Suppressor macrophage treated with lipopolysaccharide for 4 hours (primary cell): Measurements from ENCODE around the gene KRT6B.
A peak's percentile ranks its signal among the peaks of the same experiment; 100 is the strongest.
"Not testable (repeated sequence)": the region's sequence is repeated elsewhere in the genome, so short reads cannot be mapped to it uniquely, and the experiment has no call there.

Experiments used
- DNase-seq: peaks from one replicate; pipeline ENCODE4 v3.0.0-alpha.2; 2020

KRT6B gene

GRCh38 chr12:52464897-52465296 lies 13.0 kb upstream of the KRT6B start:
- no peak for DNase-seq

- DNase-seq: no peak
Observed at GRCh38 chr12:52461693-52462092, 9.7 kb upstream of the KRT6B start.

GRCh38 chr12:52458861-52459260 lies 6.9 kb upstream of the KRT6B start:
- no peak for DNase-seq

GRCh38 chr12:52455821-52456220 lies 3.9 kb upstream of the KRT6B start:
- peak; percentile 19 for DNase-seq

DNA sequence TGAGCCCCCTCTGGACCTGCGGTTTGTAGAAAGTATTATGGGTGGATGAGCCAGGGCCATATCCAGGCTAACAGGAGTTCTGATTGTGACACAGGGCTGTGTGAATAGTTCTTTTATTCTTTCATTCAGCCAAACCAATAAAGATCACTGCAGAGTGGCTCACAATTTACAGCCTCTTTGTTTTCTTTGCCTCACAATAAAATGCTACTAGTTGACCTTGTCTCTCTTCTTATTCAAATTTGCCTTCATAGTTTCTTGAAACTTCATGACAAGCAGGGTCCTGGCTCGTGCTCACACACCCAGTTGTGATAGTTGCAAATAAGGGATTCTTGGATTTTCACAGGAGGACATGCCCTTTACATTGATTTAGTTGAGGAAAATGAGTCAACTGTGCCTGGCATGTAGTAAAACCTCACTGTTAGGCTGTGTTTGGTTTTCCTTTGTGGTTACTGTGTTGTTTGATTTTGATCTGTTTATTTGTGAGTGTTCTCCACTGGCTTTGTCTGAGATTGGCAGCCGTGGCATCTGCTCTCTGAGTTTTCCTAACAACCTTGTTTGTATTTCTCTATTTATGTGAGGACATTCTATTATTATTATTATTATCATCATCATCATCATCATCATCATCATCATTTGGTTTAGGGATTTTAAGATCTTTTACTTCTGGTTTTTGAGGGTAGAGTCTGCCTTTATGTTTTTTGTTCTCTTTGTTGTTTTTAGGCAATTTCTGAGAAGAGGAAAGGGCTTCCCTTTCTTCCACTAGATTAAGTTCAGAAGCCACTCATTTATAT lies 2.7 kb upstream of the KRT6B start:
- DNase-seq: no peak

- peak; percentile 43 for DNase-seq
Observed at GRCh38 chr12:52448228-52448627, 3.7 kb downstream of the KRT6B start.

GRCh38 chr12:52447196-52447595 lies 4.8 kb downstream of the KRT6B start:
- not testable (repeated sequence) for DNase-seq

- DNase-seq: no peak
Observed at GRCh38 chr12:52446367-52447045, 5.4 kb downstream of the KRT6B start.

GRCh38 chr12:52445876-52446275 lies 6.1 kb downstream of the KRT6B start:
- DNase-seq: no peak

GRCh38 chr12:52444647-52445595 lies 7.0 kb downstream of the KRT6B start:
- no peak for DNase-seq

DNA sequence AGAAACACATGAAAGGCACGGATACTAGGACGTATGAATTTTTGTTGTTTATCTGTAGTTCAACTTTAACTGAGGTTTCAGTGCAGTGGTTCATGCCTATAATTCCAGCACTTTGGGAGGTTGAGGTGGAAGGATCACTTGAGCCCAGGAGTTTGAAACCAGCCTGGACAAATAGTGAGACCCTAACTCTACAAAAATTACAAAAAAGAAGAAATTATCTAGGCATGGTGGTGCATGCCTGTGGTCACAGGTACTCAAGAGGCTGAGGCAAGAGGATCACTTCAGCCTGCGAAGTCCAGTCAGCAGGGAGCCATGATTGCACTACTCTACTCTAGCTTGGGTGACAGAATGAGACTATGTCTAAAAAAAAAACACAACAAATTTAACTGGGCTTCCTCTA lies 8.0 kb downstream of the KRT6B start:
- DNase-seq: no peak

GRCh38 chr12:52442600-52443061 lies 9.3 kb downstream of the KRT6B start:
- DNase-seq: no peak

GRCh38 chr12:52441320-52441911 lies 10.5 kb downstream of the KRT6B start:
- DNase-seq: no peak

DNA sequence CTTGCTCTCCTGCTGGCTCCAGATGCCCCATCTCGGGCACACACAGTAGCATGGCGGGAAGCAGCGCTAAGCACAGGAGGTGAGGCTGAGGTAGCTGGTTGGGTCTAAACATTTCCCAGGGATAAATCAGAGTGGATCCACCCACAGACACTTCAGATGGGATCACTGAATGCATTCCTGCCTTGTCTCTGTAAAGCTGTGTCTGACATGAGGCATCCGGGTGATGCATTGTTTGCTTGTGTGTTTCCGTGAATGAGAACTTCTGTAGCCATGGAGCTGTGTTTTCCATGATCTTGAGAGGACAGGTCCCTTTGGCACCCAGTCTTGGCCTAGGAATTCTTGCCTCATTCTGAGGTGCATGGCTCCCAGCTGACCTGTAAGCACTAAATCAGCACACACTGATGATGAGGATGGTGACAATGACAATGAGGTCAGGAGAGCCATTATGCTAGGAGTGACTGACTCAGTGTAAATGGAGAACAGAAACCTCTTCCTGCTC lies 11.1 kb downstream of the KRT6B start:
- peak; percentile 32 for DNase-seq

GRCh38 chr12:52439845-52440244 lies 12.1 kb downstream of the KRT6B start:
- DNase-seq: no peak

GRCh38 chr12:52439420-52439819 lies 12.5 kb downstream of the KRT6B start:
- DNase-seq: no peak

DNA sequence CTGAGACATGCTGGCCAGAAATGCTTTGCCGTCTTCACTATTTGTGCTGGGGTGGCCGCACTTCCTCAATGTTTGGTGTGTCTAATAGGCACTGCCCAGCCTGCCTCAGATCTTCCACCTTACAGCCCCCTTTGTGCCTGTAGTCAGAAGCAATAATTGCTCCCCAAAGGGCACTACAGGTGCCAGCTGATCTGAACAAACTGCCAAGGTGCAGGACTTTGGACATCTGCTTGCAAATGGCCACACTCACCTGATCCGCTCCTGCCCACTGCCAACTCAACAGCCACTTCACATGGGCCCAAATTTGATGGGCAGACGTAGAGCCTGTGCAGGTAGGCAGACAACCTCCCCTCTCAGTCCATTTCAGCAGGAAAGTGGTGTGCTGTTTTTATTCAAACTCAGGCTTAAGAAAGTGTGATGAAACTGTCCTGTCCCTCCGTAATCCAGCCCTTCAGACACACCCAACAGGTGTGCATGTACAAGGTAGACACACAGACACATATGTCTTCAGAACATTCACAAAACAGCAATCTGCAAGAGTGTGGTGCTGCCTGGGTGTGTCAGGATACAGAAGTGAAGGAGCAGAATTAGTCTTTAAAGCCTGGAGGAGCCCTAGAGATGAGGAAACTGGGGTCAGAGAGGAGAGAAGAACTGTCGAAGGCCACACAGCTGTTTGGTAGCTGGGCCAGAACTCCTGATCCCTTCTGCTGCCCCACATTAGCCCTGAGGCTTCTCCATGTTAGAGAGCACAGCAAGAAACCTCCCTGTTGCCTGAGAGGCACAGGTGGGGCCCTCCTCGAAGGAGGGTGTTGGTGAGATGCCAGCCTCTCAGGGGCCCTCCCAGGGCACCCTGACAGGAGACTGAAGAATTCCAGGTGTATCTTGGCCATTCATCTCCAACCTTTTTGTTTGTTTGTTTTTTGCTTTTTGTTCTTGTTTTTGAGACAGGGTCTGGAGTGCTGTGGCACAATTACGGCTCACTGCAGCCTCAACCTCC lies 13.3 kb downstream of the KRT6B start:
- no peak for DNase-seq

GRCh38 chr12:52437508-52437907 lies 14.4 kb downstream of the KRT6B start:
- DNase-seq: no peak

GRCh38 chr12:52436828-52437474 lies 15.0 kb downstream of the KRT6B start:
- no peak for DNase-seq

GRCh38 chr12:52436000-52436827 lies 15.7 kb downstream of the KRT6B start:
- DNase-seq: no peak
